Suprapubic skin (tissue), 4 donors: ENCODE results near the gene C1orf21. TPM values are rescaled to one million over a fixed set of nuclear protein-coding genes. Genes with fewer than 3 reads are reported as not detected.
A peak's percentile ranks its signal among the peaks of the same experiment; 100 is the strongest.

Experiments
- DNase-seq, 2 donors: peaks; one replicate each; pipeline ENCODE4 v3.0.0-alpha.2; 2019; ENCODE audit warnings: low spot score in 2 of 2
- H3K27ac ChIP-seq: fragments of 200-600 bp; sonication (generic); one replicate; pipeline ENCODE4 v1.5.1; 2019
- H3K27me3 ChIP-seq: fragments of 200-600 bp; sonication (generic); one replicate; pipeline ENCODE4 v1.5.1; 2019
- H3K36me3 ChIP-seq: fragments of 200-600 bp; sonication (generic); one replicate; pipeline ENCODE4 v1.5.1; 2019
- H3K4me1 ChIP-seq: fragments of 200-600 bp; sonication (generic); one replicate; pipeline ENCODE4 v1.5.1; 2019
- H3K4me3 ChIP-seq: fragments of 200-600 bp; sonication (generic); one replicate; pipeline ENCODE4 v1.5.1; 2019; ENCODE audit warnings: mild to moderate bottlenecking
- H3K9me3 ChIP-seq: fragments of 200-600 bp; sonication (generic); one replicate; pipeline ENCODE4 v1.5.1; 2019
- CTCF ChIP-seq, 2 donors: fragments of 200-600 bp in 1 of 2; fragments of 450-650 bp in 1 of 2; sonication (generic) in 1 of 2; IDR thresholded peaks; one replicate each; pipeline ENCODE4 v1.5.1; 2016 to 2019; ENCODE audit warnings: antibody characterized with exemption in 2 of 2, mild to moderate bottlenecking in 1 of 2, moderate library complexity in 1 of 2
- EP300 ChIP-seq: sonication (generic); formaldehyde crosslinking; IDR thresholded peaks from one replicate; pipeline ENCODE4 v1.6.1; 2017; ENCODE audit warnings: antibody characterized with exemption
- POLR2A ChIP-seq, 2 donors: fragments of 450-650 bp; IDR thresholded peaks; one replicate each; pipeline ENCODE4 v1.6.1; 2017; ENCODE audit warnings: antibody characterized with exemption in 2 of 2, mild to moderate bottlenecking in 2 of 2, moderate library complexity in 2 of 2
- POLR2AphosphoS5 ChIP-seq, 3 donors: sonication (generic); formaldehyde crosslinking; IDR thresholded peaks; one replicate each; pipeline ENCODE4 v1.6.1; 2017; ENCODE audit warnings: antibody characterized with exemption in 3 of 3
- WGBS: methylation state at CpG from one replicate; pipeline ENCODE4 v1.1.5; 2018; 5-methylcytosine and 5-hydroxymethylcytosine counted together
- total RNA-seq, 4 donors: library from RNA; depleted of rRNA; stranded (reverse); fragments of >200 nt; gene quantifications; one replicate each; pipeline ENCODE4 v1.1.0, GENCODE V29; 2016

The C1orf21 gene
- total RNA-seq, 4 donors from 2014 or later = 73.0 to 95.7 (median 79.2) TPM

- H3K27ac ChIP-seq = peak overlapping the region; percentile 39
- H3K27me3 ChIP-seq = no peaks in the 10 kb centered on the region
- H3K4me1 ChIP-seq = peaks cover 23% of the 10 kb centered on the region
- TF ChIP-seq CTCF (IDR thresholded peaks at IDR 0.05) = no peak
- TF ChIP-seq EP300 = no peak
- no peak for TF ChIP-seq POLR2A (IDR thresholded peaks at IDR 0.05)
- TF ChIP-seq POLR2AphosphoS5 (IDR thresholded peaks at IDR 0.05) = no peak
- no peak for DNase-seq
- H3K36me3 ChIP-seq = no peaks in the 10 kb centered on the region
- no peak overlapping the region for H3K4me3 ChIP-seq
- H3K9me3 ChIP-seq = no peaks in the 10 kb centered on the region
- 51% methylated on average over 4 of the region's 4 CpGs for WGBS
Measured at GRCh38 chr1:184518736-184519357, 132.0 kb downstream of the C1orf21 start.

- DNase-seq = no peak
- Histone ChIP-seq H3K27ac (no peak overlapping the region), H3K9me3 (no peaks in the 10 kb centered on the region), H3K4me1 (peaks cover 20% of the 10 kb centered on the region), H3K27me3 (no peaks in the 10 kb centered on the region), H3K4me3 (no peak overlapping the region), H3K36me3 (no peaks in the 10 kb centered on the region)
- 67% methylated on average over 2 of the region's 2 CpGs for WGBS
- TF ChIP-seq CTCF (IDR thresholded peaks at IDR 0.05) = no peak
- TF ChIP-seq EP300 = no peak
- no peak for TF ChIP-seq POLR2AphosphoS5 (IDR thresholded peaks at IDR 0.05)
- TF ChIP-seq POLR2A (IDR thresholded peaks at IDR 0.05) = no peak
Measured at GRCh38 chr1:184520336-184520735, 133.5 kb downstream of the C1orf21 start.

- Histone ChIP-seq H3K27me3 (no peaks in the 10 kb centered on the region), H3K4me1 (peaks cover 9% of the 10 kb centered on the region), H3K27ac (no peak overlapping the region), H3K36me3 (no peaks in the 10 kb centered on the region), H3K4me3 (no peak overlapping the region), H3K9me3 (no peaks in the 10 kb centered on the region)
- TF ChIP-seq EP300 = no peak
- TF ChIP-seq CTCF (IDR thresholded peaks at IDR 0.05) = no peak
- no peak for TF ChIP-seq POLR2AphosphoS5 (IDR thresholded peaks at IDR 0.05)
- no peak for DNase-seq
- 98% methylated on average over 1 of the region's 1 CpG for WGBS
Measured at GRCh38 chr1:184524248-184524647, 137.4 kb downstream of the C1orf21 start.

GRCh38 chr1:184527402-184527801 is 140.6 kb downstream of the C1orf21 start:
- WGBS = 89% methylated on average over 4 of the region's 4 CpGs
- Histone ChIP-seq H3K27ac (no peak overlapping the region), H3K4me3 (no peak overlapping the region), H3K9me3 (no peaks in the 10 kb centered on the region), H3K27me3 (no peaks in the 10 kb centered on the region), H3K4me1 (no peaks in the 10 kb centered on the region), H3K36me3 (no peaks in the 10 kb centered on the region)
- no peak for TF ChIP-seq POLR2AphosphoS5 (IDR thresholded peaks at IDR 0.05)
- TF ChIP-seq CTCF (IDR thresholded peaks at IDR 0.05) = no peak
- TF ChIP-seq POLR2A (IDR thresholded peaks at IDR 0.05) = no peak
- TF ChIP-seq EP300 = no peak
- DNase-seq = no peak

- Histone ChIP-seq H3K4me1 (peaks cover 7% of the 10 kb centered on the region), H3K9me3 (no peaks in the 10 kb centered on the region), H3K27ac (no peak overlapping the region), H3K36me3 (no peaks in the 10 kb centered on the region), H3K27me3 (no peaks in the 10 kb centered on the region), H3K4me3 (no peak overlapping the region)
- no peak for DNase-seq
- no peak for TF ChIP-seq POLR2AphosphoS5 (IDR thresholded peaks at IDR 0.05)
- TF ChIP-seq POLR2A (IDR thresholded peaks at IDR 0.05) = no peak
- TF ChIP-seq EP300 = no peak
- TF ChIP-seq CTCF (IDR thresholded peaks at IDR 0.05) = no peak
- 89% methylated on average over 2 of the region's 2 CpGs for WGBS
Measured at GRCh38 chr1:184530226-184530625, 143.4 kb downstream of the C1orf21 start.
